Pulmonary artery endothelial cell (primary cell): ENCODE data around the gene SERPINE1. TPM values are rescaled to one million over a fixed set of nuclear protein-coding genes. Genes with fewer than 3 reads are reported as not detected.
A peak's percentile ranks its signal among the peaks of the same experiment; 100 is the strongest.
"Not testable (repeated sequence)": the region's sequence is repeated elsewhere in the genome, so short reads cannot be mapped to it uniquely, and the experiment has no call there.

Source experiments
- DNase-seq: peaks from one replicate; pipeline ENCODE4 v3.0.0-alpha.2; 2011; ENCODE audit warnings: low read depth, low spot score
- total RNA-seq: library from RNA; depleted of rRNA; stranded (reverse); fragments of >200 nt; gene quantifications from 2 replicates; pipeline ENCODE4 v1.2.3, GENCODE V29; 2014

Gene SERPINE1
- total RNA-seq, 1 donor from 2014 or later, result 2,165 TPM

- DNase-seq, result no peak
These were observed 25.8 kb upstream of the SERPINE1 start for GRCh38 chr7:101100858-101101847.

- DNase-seq, result no peak
These were observed 24.9 kb upstream of the SERPINE1 start for GRCh38 chr7:101102026-101102425.

DNA sequence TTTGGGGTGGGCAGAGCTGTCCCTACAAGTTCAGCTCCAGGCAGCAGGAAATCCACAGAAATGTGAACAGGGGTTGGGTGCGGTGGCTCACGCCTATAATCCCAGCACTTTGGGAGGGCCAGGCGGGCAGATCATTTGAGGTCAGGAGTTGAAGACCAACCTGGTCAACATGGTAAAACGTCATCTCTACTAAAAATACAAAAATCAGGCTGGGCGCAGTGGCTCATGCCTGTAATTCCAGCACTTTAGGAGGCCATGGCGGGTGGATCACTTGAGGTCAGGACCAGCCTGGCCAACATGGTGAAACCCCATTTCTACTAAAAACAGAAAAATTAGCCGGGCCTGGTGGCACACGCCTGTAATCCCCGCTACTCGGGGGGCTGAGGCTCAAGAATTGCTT is 23.2 kb upstream of the SERPINE1 start:
- not testable (repeated sequence) for DNase-seq

DNA sequence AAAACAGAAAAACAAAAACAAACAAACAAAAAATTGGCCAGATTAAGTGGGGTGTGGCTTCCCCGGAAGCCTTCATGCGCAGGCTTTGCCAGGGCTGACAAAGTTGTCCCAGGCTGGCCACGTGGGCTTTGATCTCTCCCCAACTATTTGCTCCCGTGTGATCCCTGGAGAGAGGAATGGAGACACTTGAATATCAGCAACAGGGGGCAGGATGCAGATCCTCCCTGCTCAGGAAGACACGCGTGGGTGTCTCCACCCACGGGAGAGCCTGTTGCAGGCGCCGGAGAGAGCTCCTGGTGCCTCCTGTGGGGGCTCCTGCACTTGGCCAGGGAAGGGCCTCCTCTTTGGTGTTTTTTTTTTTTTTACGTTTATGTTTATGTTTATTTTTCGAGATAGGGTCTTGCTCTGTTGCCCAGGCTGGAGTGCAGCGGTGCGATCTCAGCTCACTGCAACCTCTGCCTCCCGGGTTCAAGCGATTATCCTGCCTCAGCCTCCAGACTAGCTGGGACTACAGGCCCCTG is 22.7 kb upstream of the SERPINE1 start:
- DNase-seq, result no peak

- no peak for DNase-seq
These were observed 22.1 kb upstream of the SERPINE1 start for GRCh38 chr7:101104799-101105198.

GRCh38 chr7:101105248-101105647 is 21.7 kb upstream of the SERPINE1 start:
- DNase-seq, result not testable (repeated sequence)

GRCh38 chr7:101106386-101106785 is 20.5 kb upstream of the SERPINE1 start:
- DNase-seq, result no peak

DNA sequence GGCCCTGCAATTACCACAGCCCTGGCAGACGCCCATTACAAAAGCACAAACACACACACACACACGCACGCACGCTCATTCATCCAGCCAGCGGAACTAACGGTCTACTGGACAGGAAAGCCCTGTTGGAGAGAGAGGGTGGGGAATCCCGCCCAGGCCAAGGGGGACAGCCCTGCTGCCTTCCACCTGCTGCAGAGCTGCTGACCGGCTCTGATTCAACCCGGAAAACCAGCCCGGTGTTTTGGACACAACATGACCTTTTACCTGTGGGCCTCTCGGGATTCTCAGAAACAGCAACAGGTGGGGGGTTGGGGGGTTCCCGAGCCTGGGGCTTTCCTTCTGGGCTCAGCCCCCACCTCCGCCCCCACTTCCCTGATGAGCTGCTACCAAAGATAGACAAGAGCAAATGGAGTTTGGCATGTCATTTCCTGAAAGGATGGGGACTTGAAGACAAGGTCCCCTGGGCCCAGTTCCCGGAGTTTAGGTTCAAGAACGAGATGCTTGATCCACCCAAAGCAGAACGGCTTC is 18.5 kb upstream of the SERPINE1 start:
- peak; percentile 83 for DNase-seq

DNA sequence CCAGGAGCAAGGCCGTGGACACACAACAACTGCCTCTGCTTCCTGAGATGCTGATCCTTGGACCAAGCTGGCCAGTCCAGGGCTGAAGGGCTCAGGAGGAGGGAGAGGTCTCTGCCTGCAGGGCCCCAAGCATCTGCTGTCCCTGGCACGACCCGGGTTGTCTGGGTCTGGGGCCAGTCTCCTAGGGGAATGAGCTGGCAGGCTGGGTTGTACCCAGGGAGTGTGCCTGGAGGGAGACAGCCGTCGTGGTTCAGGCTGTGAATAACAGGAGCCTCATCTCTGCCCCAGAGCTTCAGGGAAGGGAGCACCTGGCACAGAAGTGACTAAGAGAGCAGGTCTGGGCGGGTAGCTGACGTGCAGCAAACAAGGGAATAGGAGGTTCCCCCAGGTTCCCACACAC is 17.9 kb upstream of the SERPINE1 start:
- DNase-seq, result no peak

DNA sequence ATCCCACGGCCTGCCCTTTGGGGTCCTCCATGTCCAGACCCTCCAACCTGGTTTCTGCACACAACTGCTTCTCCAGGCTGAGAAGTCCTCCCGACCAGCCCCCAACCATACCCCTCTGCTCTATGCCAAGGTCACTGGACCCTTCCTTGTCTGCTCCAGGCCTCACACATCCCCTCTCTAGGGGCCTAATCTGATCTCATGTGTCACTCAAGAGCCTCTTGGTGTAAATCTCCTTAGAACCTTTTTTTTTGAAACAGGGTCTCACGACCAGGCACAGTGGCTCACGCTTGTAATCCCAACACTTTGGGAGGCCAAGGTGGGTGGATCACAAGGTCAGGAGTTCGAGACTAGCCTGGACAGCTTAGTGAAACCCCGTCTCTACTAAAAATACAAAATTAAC is 17.5 kb upstream of the SERPINE1 start:
- no peak for DNase-seq

DNA sequence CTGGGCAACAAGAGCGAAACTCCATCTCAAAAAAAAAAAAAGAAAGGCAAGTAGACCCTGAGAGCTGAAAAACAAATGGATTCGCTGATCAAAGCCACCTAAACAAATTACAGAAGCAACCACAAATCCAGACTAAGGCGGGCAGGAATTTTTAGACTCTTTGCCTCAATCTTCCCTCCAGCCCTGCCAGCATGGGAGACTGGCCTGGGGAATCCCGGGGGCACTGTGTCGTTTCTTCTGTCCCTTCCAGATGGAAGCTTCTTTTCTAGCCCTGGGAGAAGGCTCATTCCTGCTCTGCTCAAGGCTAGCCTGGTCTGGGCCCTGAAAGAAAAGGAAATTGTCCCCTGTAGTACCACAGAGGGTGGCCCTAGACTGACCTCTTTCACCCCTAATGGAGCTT is 15.6 kb upstream of the SERPINE1 start:
- no peak for DNase-seq

DNA sequence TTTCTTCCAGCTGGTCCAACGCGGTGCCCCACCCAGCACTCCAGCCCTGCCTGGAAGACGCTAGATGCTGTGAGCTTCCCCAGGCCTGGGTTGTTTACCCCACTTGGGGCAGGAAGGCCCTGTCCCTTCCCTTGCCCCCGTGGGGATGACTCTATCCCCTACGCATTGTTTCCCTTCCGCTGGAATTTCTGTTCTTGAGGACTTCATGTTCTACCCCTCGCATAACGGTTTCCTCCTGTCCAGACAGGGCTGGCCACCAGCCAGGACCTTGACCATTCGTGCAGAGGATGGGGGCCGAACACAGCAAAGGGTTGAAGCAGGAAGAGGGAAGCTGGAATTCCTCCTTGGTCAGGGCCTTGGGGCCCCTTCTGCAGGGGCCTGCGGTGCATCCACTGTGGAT is 14.7 kb upstream of the SERPINE1 start:
- DNase-seq, result peak; percentile 100

- not testable (repeated sequence) for DNase-seq
These were observed 13.8 kb upstream of the SERPINE1 start for GRCh38 chr7:101113140-101113539.

GRCh38 chr7:101113836-101114235 is 13.1 kb upstream of the SERPINE1 start:
- DNase-seq, result no peak

- DNase-seq, result no peak
These were observed 12.4 kb upstream of the SERPINE1 start for GRCh38 chr7:101114492-101114891.

DNA sequence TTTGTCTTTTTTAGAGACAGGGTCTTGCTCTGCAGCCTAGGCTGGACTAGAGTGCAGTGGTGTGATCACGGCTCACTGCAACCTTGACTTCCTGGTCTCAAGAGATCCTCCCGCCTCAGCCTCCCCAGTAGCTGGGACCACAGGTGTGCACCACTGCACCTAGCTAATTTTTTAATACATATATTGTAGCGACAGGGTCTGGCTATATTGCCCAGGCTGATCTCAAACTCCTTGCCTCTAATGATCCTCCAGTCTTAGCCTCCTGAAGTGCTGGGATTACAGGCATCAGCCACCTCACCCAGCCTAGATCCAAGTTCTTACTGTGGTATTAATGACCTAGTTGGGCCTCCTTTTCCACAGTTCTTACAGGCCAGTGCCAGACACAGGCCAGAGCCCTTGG is 11.7 kb upstream of the SERPINE1 start:
- DNase-seq, result no peak

- no peak for DNase-seq
These were observed 10.0 kb upstream of the SERPINE1 start for GRCh38 chr7:101116898-101117297.

DNA sequence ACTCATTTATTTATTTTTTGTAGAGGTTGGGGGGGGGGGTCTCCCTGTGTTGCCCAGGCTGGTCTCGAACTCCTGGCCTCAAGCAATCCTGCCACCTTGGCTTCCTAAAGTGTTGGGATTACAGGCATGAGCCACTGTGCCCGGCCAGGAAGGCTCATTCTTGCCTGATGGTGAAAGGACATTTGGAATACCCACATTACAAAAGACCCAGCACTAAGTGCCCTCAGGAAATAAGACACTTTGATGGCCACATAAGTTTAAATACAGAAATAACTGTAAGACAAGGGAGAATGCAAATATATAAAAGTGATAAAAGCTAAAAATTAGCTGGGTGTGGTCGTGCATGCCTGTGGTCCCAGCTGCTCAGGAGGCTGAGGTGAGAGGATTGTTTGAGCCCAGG is 8.0 kb upstream of the SERPINE1 start:
- no peak for DNase-seq

- DNase-seq, result no peak
These were observed 7.0 kb upstream of the SERPINE1 start for GRCh38 chr7:101119876-101120275.

DNA sequence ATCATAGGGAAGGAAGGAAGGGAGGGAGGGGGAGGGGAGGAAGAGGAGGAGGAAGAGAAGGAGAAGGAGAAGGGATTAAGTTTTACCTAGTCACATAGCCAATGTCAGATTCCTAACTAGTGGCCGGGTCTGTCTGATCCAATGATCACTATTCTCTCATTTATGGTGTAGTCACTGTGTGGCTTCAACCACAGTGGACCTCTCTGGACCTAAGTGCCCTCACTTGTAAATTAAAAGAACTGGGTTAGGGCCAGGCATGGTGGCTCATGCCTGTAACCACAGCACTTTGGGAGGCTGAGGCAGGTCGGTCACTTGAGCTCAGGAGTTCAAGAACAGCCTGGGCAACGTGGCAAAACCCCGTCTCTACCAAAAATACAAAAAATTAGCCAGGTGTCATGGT is 6.6 kb upstream of the SERPINE1 start:
- no peak for DNase-seq

GRCh38 chr7:101121631-101121990 is 5.3 kb upstream of the SERPINE1 start:
- DNase-seq, result not testable (repeated sequence)
